Measurements from ENCODE around the gene PTPRK.

The PTPRK gene

DNA sequence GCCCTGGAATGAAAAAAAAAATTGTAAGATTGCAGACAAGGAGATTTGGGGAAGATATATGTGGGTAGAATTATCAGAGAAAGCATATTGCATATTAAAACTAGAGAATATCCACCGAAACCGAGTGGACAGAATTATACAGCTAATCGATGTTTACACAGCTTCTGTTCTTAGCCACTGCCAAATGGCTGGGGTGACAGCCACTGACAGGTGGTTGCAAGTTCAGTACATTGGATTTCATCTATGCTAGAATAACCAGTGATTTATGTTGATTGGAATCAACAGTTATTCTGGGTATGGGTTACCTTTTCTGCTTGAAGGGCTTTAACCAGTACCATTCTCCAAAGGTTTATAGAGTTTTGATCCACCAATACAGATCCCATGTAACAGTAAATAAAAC is 571.1 kb downstream of the PTPRK start:
- Histone ChIP-seq H3K4me3 (replicated peaks; ENCODE audit: low read depth, low read length) (no peak overlapping the region), H3K36me3 (ENCODE audit: control insufficient read depth, insufficient read depth, low read length) (no peaks in the 10 kb centered on the region), H3K27me3 (replicated peaks; ENCODE audit: control insufficient read depth, insufficient read depth, low read length) (no peaks in the 10 kb centered on the region)
- no peak for DNase-seq (ENCODE audit: extremely low read depth, insufficient read length)
- TF ChIP-seq, protein P1, sequence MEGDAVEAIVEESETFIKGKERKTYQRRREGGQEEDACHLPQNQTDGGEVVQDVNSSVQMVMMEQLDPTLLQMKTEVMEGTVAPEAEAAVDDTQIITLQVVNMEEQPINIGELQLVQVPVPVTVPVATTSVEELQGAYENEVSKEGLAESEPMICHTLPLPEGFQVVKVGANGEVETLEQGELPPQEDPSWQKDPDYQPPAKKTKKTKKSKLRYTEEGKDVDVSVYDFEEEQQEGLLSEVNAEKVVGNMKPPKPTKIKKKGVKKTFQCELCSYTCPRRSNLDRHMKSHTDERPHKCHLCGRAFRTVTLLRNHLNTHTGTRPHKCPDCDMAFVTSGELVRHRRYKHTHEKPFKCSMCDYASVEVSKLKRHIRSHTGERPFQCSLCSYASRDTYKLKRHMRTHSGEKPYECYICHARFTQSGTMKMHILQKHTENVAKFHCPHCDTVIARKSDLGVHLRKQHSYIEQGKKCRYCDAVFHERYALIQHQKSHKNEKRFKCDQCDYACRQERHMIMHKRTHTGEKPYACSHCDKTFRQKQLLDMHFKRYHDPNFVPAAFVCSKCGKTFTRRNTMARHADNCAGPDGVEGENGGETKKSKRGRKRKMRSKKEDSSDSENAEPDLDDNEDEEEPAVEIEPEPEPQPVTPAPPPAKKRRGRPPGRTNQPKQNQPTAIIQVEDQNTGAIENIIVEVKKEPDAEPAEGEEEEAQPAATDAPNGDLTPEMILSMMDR (IDR thresholded peaks at IDR 0.05; ENCODE audit: insufficient read depth, low read length, poor library complexity, severe bottlenecking): no peak

DNA sequence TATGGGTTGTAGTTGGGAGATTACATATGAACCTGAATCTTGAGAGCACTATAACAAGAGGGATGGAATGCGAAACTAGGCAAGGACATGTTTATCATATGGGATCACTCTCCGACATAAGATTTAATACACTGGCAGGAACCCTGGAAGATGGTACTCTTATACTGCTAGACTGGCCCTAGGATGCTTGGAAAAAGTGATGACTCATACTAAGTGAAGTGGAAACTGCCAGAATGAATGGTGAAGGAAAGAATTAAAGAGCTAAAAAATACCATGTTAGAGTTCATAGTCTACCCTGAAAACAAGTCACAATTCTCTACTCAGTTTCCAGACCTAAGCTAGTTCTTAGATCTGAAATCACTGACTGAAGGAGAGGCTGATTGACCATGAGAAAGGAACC is 574.0 kb downstream of the PTPRK start:
- Histone ChIP-seq H3K4me3 (replicated peaks; ENCODE audit: low read depth, low read length) (no peak overlapping the region), H3K27me3 (replicated peaks; ENCODE audit: control insufficient read depth, insufficient read depth, low read length) (no peaks in the 10 kb centered on the region), H3K36me3 (ENCODE audit: control insufficient read depth, insufficient read depth, low read length) (no peaks in the 10 kb centered on the region)
- TF ChIP-seq, protein P1 (IDR thresholded peaks at IDR 0.05; ENCODE audit: insufficient read depth, low read length, poor library complexity, severe bottlenecking): no peak
- no peak for DNase-seq (ENCODE audit: extremely low read depth, insufficient read length)

DNA sequence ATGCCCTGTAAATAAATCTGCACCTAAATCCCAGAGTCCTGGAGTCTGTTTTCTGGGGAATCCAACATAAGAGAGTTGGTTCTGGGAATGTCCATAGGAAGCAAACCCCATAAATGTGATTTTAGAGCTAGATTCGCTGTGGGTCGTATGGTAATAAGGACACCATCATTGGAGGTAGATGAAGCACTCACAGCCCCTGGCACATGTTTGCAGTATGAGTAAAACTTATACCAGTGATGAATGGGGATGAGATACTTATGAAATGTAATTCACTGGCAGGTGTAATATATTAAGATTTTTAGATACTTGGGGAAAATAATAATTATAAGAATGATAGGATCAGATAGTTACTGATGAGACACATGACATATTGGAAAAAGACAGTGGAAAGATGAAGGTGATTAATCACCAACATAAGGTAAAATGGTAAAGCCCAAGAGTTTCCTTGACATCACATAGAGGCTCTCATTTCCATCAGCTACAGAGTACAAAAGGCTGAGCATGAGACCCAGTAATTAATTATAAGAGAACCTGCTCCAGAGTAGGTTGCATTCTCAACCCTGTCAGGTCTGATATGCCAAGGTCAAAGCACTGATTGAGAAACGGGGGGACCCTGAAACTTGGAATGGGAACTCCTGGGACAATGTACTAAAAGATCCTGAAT is 574.8 kb downstream of the PTPRK start:
- no peak for DNase-seq (ENCODE audit: extremely low read depth, insufficient read length)
- Histone ChIP-seq H3K27me3 (replicated peaks; ENCODE audit: control insufficient read depth, insufficient read depth, low read length) (no peaks in the 10 kb centered on the region), H3K36me3 (ENCODE audit: control insufficient read depth, insufficient read depth, low read length) (no peaks in the 10 kb centered on the region), H3K4me3 (replicated peaks; ENCODE audit: low read depth, low read length) (no peak overlapping the region)
- TF ChIP-seq, protein P1 (IDR thresholded peaks at IDR 0.05; ENCODE audit: insufficient read depth, low read length, poor library complexity, severe bottlenecking): no peak

DNA sequence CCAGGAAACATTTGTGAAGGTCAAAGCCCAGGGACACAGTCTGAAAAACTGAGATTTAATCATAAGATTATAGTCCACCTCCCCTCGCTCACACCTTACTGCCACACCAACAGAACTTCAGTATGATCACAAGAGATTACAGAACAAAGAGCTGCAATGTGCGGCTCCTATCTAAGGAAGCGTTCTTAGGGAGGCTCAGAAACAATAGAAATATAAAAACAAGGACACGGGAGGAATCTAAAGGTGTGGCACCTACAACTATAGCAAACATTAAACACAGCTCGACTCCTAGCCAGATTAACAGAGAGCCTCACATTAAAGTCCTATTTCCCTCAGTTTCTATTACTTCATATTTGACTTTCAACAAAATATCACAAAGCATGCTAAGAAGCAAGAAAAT is 579.2 kb downstream of the PTPRK start:
- TF ChIP-seq, protein P1 (IDR thresholded peaks at IDR 0.05; ENCODE audit: insufficient read depth, low read length, poor library complexity, severe bottlenecking): no peak
- Histone ChIP-seq H3K27me3 (replicated peaks; ENCODE audit: control insufficient read depth, insufficient read depth, low read length) (no peaks in the 10 kb centered on the region), H3K36me3 (ENCODE audit: control insufficient read depth, insufficient read depth, low read length) (no peaks in the 10 kb centered on the region), H3K4me3 (replicated peaks; ENCODE audit: low read depth, low read length) (no peak overlapping the region)
- no peak for DNase-seq (ENCODE audit: extremely low read depth, insufficient read length)

DNA sequence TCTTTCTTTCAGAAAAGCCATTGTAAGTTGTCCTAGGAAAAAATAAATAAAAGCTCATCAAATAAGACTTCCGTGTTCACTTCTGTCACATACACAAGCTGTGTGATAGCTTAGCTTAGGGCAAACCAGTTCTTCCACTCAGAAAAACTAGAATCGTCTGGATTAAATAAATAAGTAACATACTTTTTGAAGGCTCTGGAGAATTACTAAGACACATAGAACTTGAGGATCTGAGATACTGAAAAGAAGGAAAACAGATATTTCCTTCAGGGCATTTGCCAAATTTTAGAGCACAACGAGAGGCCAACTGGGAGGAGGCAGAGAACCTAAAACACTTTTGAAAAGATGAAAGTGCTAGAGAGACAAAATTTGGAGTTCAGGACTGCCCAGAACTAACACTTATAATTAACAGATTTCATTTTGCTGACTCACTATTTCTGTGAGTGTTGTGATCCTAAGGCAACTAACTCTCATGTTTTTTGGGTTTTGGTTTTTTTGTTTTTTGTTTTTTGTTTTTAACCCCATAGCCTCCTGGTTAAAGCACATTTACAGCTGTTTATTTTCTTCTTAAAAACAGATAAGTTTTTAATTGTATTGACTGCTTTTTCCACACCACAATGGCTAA is 580.8 kb downstream of the PTPRK start:
- Histone ChIP-seq H3K27me3 (replicated peaks; ENCODE audit: control insufficient read depth, insufficient read depth, low read length) (no peaks in the 10 kb centered on the region), H3K4me3 (replicated peaks; ENCODE audit: low read depth, low read length) (no peak overlapping the region), H3K36me3 (ENCODE audit: control insufficient read depth, insufficient read depth, low read length) (no peaks in the 10 kb centered on the region)
- no peak for DNase-seq (ENCODE audit: extremely low read depth, insufficient read length)
- TF ChIP-seq, protein P1 (IDR thresholded peaks at IDR 0.05; ENCODE audit: insufficient read depth, low read length, poor library complexity, severe bottlenecking): no peak
